ENCODE data around the gene FBLN2. TPM values are rescaled to one million over a fixed set of nuclear protein-coding genes. Genes with fewer than 3 reads are reported as not detected.

Gene FBLN2
- total RNA-seq, 1 donor from 2014 or later, result 9.4 TPM

GRCh38 chr3:13582366-13583250 is 33.7 kb downstream of the FBLN2 start:
- no peak for DNase-seq (ENCODE audit: low read depth)

DNA sequence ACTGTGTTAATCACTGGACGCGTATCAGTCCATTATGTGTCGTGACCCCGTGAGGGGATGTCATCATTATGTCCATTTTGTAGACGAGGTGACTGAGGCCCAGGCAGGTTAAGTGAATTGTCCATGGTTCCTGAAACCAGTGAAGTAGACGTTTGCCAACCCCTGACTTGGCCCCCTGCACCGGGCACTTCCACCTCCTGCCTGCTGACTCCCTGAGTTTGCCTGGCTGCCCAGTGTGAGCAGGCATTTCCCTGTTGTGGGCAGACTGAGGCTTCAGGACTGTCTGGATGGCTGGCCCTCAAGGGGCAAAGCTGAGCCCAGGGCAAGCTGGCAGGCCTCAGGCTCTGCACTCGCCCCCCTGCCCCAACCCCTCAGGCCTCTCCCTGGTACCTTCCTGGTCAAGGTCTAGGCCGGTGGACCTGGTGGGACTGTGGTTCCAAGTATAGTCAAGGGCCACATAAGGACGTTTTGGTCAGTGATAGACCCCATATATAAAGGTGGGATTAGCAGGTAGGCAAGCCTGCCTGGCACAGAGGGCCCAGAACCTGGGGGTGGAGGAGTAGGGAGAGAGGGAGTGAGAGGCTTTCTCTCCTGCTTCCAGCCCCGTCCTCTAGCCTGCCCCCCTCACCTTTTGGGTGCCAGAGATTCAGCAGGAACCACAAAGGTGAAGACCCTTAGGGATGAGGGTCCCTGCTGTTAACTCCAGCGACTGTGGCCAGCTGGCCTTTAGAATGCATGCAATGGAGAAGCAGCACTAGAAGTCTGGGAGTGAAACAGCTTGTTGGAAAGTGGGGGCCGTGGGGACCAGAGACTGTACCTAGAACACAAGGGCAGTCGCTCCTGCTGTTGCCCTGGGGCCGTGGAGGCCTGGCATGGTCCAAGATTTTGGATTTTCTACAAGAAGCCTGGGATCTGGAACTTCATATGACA is 34.6 kb downstream of the FBLN2 start:
- no peak for DNase-seq (ENCODE audit: low read depth)

- DNase-seq (ENCODE audit: low read depth), result no peak
Observed at GRCh38 chr3:13584427-13584891, 35.5 kb downstream of the FBLN2 start.

DNA sequence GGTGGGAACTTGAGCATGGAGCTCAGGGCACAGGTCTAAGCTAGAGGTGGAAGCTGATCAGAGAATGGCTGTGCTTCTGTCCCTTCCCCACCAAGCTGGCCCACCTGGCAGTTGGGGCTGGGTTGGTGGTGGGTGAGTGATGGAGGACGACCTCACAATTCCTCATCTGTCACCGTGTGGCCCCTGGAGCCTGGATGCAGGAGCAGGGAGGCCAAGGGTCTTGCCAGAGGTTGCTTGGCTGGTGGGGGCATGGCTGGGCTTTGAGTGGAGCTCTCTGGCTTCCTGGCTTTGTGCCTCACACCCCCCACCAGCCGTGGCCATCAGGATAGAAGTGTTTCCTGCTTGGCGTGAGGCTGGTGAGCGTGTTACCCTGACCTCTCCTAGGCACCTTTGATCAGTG is 36.0 kb downstream of the FBLN2 start:
- DNase-seq (ENCODE audit: low read depth), result no peak

- DNase-seq (ENCODE audit: low read depth), result no peak
Observed at GRCh38 chr3:13587442-13587841, 38.5 kb downstream of the FBLN2 start.

- DNase-seq (ENCODE audit: low read depth), result no peak
Observed at GRCh38 chr3:13588221-13588701, 39.3 kb downstream of the FBLN2 start.

- no peak for DNase-seq (ENCODE audit: low read depth)
Observed at GRCh38 chr3:13588993-13589392, 40.1 kb downstream of the FBLN2 start.

DNA sequence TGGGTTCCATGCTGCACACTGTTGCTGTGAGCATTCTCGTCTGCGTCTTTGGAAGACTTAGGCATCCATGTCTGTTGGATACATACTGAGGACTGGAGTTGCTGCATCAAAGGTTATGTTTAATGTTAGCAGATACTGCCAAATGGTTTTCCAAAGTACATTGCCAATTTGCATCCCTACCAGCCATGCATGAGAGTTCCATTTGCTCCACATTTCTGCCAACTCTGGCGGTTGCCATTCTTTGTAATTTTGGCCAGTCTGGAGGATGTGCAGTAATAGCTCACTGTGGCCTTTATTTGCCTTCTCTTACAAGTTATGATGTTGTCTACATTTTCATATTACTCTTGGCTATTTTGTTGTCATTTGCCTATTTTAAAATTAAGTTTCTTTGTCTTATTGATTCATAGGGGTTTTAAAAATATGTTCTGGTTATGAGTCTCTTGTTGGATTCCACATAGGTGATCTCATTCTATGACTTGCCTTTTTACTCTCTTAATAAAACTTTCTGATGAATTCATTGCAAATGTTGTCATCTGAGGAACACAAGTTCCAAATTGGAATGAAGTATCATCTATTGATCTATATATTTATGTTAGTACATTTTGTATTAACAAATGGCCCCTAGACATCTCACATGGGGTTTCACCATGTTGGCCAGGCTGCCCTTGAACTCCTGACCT is 42.1 kb downstream of the FBLN2 start:
- DNase-seq (ENCODE audit: low read depth), result no peak

GRCh38 chr3:13593615-13594014 is 44.7 kb downstream of the FBLN2 start:
- no peak for DNase-seq (ENCODE audit: low read depth)

DNA sequence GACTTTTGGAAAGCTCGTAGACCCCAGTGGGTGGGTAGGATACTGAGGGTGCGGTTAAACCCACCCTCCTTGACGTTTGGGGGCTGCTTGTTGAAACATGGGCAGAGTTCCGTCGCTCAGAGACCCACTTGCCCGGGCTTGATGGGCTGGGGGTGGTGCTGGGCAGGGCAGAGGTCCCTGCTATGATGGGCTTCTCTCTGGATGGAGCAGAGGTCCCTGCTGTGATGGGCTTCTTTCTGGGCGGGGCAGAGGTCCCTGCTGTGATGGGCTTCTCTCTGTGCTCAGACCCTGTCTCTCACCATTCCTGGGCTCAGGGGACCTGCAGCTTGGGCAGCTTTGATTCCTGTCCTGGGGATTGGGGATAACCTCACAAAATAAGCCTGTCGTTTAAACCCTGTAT is 45.2 kb downstream of the FBLN2 start:
- no peak for DNase-seq (ENCODE audit: low read depth)

GRCh38 chr3:13594991-13595421 is 46.1 kb downstream of the FBLN2 start:
- no peak for DNase-seq (ENCODE audit: low read depth)

DNA sequence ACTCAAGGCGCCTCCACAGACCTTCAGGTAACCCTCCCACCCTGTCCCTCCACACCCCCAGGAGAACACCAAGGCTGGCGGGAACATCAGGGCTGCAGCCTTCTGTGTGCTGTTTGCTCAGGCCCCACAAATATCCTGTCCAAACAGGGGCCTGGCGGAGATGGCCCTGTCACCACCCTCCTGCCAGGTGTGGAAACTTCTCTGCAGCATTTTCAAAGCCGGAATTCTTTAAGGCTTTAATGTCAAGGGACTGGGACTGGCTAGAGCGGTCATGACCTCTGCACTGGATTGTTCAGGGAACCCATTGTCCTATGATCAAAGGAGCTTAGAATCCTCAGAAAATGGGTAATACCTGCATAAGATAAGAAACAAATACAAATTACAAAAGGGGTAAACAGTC is 46.6 kb downstream of the FBLN2 start:
- DNase-seq (ENCODE audit: low read depth), result no peak

DNA sequence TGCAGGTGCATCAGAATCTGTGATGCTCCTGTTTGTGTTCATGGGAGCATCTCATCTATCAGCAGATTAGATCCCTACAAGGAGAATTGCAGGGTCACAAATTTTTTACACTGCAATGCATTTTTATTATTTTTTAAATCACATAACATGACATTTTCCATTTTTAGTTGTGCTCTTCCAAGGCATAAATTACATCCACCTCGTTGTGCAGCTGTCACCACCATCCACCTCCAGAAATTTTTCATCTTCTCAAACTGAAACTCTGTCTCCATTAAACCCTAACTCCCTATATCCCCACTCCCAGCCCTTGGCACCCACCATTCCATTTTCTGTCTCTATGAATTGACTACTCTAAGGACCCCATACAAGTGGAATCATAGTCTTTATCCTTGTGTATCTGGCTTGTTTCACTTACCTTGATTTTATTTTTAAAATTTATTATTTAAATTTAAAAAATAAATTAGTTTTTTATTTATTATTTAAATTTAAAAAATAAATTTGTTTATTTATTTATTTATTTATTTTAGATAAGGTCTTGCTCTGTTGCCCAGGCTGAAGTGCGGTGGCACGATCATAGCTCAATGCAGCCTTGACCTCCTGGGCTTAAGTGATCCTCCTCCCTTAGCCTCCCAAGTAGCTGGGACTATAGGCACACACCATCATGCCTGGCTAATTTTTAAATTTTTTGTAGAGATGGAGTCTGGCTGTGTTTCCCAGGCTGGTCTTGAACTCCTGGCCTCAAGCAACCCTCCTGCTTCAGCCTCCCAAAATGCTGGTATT is 47.7 kb downstream of the FBLN2 start:
- no peak for DNase-seq (ENCODE audit: low read depth)

DNA sequence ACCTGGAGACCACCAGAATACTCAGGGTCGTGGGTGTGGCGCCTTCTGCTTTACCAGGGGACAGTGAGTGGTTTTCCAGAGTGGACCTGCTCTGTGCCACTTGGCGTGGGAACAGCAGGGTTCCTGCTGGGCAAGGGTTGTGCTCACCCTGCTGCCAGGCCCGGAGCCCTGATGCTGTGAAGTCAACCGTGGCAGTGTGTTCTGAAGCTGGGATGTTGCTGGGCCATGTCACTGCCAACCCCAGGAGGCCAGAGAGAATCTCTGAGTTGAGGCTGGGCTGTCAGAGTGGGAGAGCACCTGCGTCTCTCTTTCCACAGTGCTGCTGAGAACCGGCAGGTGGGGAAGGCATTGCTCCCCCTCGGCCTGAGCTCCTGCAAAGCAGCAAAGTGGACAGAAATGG is 48.7 kb downstream of the FBLN2 start:
- no peak for DNase-seq (ENCODE audit: low read depth)

DNA sequence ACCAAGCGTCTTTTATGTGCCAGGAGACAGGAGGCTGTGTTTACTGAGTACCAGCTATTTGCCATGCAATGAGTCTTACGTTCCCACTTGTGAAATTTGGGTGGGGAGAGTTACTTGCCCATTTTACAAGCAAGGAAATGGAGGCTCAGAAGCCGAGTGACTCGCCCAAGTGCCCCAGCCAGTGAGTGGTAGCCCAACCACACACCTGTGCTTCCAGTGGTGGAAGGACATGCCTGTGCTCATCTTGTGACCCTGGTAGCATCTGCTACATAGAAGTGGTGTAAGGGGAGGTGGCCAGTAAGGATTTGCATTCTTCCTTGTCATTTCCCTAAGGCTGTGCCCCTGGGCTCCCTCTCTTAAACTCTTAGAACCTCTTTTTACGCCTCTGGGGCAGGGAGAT is 49.3 kb downstream of the FBLN2 start:
- no peak for DNase-seq (ENCODE audit: low read depth)

DNA sequence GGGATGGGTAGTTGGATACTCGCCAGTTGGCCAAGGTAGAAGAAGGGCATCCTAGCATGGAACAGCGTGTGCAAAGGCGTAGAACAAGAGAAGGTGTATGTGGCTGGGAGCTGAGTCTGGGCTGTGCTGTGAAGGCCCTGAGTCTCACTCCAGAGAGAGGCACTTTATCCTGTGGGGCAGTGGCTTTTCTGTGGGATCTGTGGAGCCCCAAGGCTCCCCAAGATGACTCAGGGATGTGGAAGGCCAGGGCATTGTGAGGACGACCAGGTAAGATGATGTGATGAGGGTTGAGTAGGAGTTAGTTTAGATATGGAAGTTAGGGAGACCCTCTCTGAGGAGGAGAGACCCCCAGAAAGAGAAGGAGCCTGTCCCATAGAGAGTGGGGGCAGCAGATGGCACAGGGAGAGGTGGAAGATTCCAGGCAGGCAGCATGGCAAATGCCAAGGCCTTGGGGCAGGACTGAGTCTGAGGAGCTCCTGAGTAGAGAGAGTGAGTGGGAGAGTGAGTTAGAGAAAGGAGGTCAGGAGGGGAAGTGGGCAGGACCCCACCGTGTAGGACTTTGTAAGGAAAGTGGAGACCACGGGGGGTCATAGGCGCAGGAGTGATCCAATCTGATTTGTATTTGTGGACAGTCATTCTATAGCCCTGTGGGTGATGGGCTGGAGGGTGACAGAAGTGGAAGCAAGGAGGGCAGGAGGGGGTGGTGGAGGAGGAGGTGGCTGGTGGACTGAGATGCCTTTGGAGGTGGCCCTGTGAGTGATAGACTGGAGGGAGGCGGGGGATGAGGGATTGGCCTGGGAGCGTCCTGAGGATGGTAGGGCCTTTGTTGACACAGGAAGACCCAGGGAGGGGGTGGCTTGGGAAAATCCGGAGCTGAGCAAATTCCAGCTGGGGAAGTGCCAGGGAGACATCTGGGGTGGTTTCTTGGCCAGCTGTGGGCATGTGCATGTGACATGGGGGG is 50.3 kb downstream of the FBLN2 start:
- DNase-seq (ENCODE audit: low read depth), result no peak

DNA sequence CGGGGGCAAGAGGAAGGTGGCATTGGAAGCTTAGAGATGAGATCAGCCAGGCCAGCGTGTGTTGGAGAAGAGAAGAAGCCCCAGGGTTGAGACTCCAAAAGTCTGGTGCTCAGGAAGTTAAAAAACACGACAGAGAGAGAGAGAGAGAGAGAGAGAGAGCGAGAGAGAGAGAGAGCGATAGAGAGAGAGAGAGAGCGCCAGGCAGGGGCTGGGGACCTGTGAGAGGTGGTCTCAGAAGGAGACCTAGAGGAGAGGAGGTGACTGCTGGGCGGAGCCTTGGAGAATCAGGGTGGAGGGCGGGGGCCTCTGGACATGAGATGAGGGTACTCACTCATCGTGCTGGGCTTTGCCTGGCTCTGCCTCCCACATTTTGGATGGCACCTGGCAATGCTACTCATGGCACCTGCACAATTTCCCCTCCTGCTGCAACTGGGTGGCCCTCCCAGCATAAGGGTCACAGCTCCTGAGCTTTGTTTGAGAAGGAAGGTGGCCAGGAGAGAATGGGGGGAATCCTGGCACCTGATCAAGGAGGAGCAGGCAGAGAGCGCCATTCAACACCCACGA is 51.0 kb downstream of the FBLN2 start:
- no peak for DNase-seq (ENCODE audit: low read depth)

- peak; percentile 58 for DNase-seq (ENCODE audit: low read depth)
Observed at GRCh38 chr3:13600950-13601691, 52.2 kb downstream of the FBLN2 start.

DNA sequence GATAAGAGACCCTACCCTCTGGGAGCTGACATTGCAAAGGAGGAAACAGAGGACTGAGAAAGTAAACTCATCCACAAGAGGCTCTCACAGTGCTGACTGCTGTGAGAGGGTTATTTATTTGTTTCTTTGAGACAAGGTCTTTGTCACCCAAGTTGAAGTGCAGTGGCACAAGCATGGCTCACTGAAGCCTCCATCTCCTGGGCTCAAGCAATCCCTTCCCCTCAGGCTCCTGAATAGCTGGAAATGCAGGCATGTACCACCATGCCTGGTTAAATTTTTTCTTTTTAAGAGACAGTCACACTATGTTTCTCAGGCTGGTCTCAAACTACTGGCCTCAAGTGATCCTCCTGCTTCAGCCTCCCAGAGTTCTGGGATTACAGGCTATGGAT is 52.8 kb downstream of the FBLN2 start:
- DNase-seq (ENCODE audit: low read depth), result no peak

All from renal cortical epithelial cell (primary cell).